Head of caudate nucleus (tissue), 42 donors: ENCODE measurements around the gene ASB18.
A peak's percentile ranks its signal among the peaks of the same experiment; 100 is the strongest.

Source experiments
- DNase-seq, 42 donors: peaks; one replicate each; pipeline versions ENCODE4 v3.0.0 to v3.0.0-alpha.2; 2020 to 2021; ENCODE audit warnings: mixed read lengths in 7 of 42
- intact Hi-C: fragments of 100-400 bp; cut with DNase I; formaldehyde crosslinking; loops from one replicate; pipeline ENCODE4 v1.15.0; 2022

Gene ASB18

DNA sequence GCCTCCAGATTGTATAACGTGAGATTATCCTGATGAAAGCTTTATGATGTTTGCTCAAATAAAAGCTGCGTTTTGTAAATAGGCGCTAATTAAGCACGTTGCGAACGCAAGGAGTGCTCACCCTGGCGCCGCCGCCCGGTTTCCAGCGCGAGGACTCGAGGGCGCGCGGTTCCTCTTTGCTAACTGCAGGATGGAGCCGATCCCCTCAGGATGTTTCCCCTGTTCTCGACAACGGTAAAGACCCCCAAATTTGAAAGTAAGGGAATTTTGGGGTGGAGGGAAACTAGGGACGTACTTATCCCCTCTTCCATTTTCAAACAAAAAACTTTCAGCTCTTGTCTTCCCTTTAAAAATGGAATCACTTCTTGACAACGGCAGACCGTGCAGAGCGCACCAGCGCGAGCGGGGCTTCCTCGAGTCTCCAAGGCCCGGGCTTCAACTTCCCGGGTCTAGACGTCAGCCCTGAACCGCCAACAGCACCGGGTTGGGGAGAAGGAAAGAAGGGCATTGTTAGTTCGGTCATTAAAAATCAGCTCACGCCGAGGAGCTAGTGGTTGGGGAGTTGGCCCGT is 95.0 kb downstream of the ASB18 start:
- peak in 5 of 42 donors; percentile 20 to 57 (median 29) for DNase-seq
- intact Hi-C loops: no loop called here

GRCh38 chr2:236168110-236169080 is 95.8 kb downstream of the ASB18 start, which contains the start of gene GBX2:
GBX2 (minus strand) TSS chr2:236168386; CDS start chr2:236167971, 415 bp downstream.
- intact Hi-C loops: no loop called here
- DNase-seq: peak in 26 of 42 donors; percentile 7 to 80 (median 50)

DNA sequence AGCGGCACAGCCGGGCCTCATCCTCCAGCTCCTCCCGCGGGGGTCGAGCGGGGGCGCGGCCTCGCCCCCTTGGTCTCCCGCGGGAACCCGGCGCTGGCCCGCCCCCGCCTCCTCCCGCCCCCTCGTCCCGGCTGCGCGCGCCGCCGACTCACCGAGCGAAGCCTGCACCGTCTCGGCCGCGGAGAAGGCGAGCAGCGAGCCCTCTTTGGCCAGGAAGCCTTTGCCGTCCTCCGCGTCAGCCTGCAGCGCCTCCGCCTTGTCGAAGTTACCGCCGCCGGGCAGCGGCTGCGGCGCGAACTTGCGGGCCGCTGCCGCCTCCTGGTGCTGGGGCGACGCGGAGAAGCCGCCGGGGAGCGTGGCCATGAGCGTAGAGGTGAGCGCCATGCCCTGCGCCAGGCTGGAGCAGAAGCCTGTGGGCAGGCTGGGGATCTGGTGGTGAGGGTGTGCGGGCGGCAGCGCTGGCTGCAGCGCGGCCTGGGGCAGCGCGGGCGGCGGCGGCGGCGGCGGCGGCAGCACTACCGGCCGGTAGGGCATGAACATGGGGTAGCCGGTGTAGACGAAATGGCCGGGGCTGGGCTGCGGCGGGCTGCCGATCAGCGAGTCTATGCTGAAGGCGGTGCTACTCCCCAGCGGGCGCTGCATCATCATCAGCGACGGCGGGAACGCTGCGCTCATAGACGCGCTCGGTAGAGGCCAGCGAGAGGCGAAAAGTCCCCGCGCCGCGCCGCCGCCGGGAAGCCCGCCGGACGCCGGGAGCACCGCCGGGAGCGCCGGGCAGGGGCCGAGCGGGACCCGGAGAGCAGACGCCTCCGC is 96.7 kb downstream of the ASB18 start:
- peak in 5 of 42 donors; percentile 28 to 50 (median 29) for DNase-seq
- intact Hi-C loops: no loop called here

- no peak for DNase-seq
- intact Hi-C loops: no loop called here
Measured at GRCh38 chr2:236166796-236167296, 97.4 kb downstream of the ASB18 start.

GRCh38 chr2:236165842-236166795 is 98.1 kb downstream of the ASB18 start:
- DNase-seq: no peak
- intact Hi-C loops: no loop called here

GRCh38 chr2:236164925-236165841 is 99.0 kb downstream of the ASB18 start:
- DNase-seq: no peak
- intact Hi-C loops: no loop called here

GRCh38 chr2:236164201-236164924 is 99.8 kb downstream of the ASB18 start:
- intact Hi-C loops: no loop called here
- DNase-seq: no peak

- no peak for DNase-seq
- intact Hi-C loops: no loop called here
Measured at GRCh38 chr2:236163471-236164200, 100.6 kb downstream of the ASB18 start.

- intact Hi-C loops: no loop called here
- DNase-seq: no peak
Measured at GRCh38 chr2:236162882-236163470, 101.2 kb downstream of the ASB18 start.

DNA sequence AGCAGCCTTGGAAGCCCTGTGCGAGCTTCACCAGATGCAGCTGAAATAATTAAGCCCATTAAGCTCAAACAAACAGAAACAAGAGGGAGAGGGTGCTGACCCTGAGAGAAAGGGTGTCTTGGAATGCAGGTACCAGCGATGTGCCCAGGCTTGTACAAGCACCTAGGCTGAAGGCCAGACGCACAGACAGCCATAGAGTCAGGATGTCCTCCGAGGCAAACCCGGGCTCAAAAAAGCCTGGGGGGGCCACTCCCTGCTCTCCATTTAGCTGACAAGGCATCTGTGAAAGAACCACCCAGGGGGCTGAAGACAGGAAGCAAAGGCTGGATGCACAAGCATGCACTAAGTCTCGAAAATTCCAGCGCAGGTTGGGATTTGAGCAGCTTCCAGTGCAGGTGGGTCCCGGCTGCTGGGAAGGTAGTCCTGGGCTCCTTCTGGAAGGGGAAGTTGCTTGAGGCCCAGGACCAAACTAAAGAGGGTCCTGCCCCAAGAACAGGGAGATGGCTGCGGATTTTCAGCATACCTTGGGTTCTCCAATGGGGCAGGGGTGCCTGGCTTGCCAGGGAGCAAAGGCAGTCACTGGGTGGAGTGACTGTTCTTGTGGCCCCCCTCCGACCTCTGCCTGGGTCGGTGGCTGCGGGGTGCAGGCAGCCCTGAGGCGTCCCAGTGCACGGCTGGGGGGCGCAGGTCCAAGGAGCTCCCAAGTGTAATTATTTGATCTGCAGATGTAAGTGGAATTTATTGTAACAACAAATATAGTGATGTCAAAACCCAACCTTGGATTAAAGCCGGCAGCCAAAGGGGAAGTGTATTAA is 102.0 kb downstream of the ASB18 start:
- DNase-seq: no peak
- intact Hi-C loops: no loop called here

GRCh38 chr2:236161531-236161930 is 102.7 kb downstream of the ASB18 start:
- no peak for DNase-seq
- intact Hi-C loops: no loop called here

GRCh38 chr2:236161082-236161462 is 103.1 kb downstream of the ASB18 start:
- no peak for DNase-seq
- intact Hi-C loops: no loop called here

GRCh38 chr2:236160366-236161081 is 103.7 kb downstream of the ASB18 start:
- DNase-seq: peak in 4 of 42 donors; percentile 22 to 52 (median 37)
- intact Hi-C loops: no loop called here

DNA sequence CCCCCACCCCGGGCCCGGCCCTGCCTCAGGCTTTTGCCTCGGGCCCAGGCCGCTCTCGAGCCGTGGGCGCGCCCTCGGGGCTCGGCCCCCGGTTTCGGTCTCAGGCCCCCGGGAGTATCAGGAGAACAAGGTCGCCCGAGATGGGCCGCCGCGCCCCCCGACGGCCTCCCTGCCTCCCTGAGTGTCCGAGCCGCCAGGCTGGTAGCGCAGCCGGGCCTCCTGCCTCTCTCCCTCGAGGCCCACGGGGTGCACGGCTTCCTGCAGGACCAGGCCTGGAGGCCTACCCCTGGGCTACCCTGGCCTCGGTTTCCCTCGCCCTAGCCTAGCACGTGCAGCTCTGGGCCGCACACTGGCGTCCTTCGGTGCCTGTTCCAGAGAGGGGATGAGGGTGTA is 104.4 kb downstream of the ASB18 start:
- no peak for DNase-seq
- intact Hi-C loops: no loop called here
